Muscle layer of duodenum (tissue), 2 donors: ENCODE results near the gene IGF2BP2.

Source experiments
- H3K27ac ChIP-seq: one replicate; pipeline ENCODE4 v1.7.0; 2013; ENCODE audit warnings: mild to moderate bottlenecking, low read length
- H3K27me3 ChIP-seq: one replicate; pipeline ENCODE4 v1.7.0; 2013; ENCODE audit warnings: low read depth, mild to moderate bottlenecking, control low read depth, low read length
- H3K36me3 ChIP-seq, 2 donors: one replicate each; pipeline ENCODE4 v1.7.0; 2013; ENCODE audit warnings: low read length in 2 of 2, control low read depth in 1 of 2, mild to moderate bottlenecking in 1 of 2; ENCODE audit not compliant: insufficient read depth in 2 of 2, control insufficient read depth in 1 of 2
- H3K4me1 ChIP-seq, 2 donors: one replicate each; pipeline ENCODE4 v1.7.0; 2013; ENCODE audit warnings: low read length in 2 of 2, mild to moderate bottlenecking in 2 of 2, control low read depth in 1 of 2, moderate library complexity in 1 of 2; ENCODE audit not compliant: insufficient read depth in 2 of 2, control insufficient read depth in 1 of 2
- H3K4me3 ChIP-seq, 2 donors: one replicate each; pipeline ENCODE4 v1.7.0; 2013; ENCODE audit warnings: low read length in 2 of 2, low read depth in 1 of 2, mild to moderate bottlenecking in 1 of 2
- H3K9me3 ChIP-seq, 2 donors: one replicate each; pipeline ENCODE4 v1.7.0; 2013; ENCODE audit warnings: low read length in 2 of 2, control low read depth in 1 of 2, mild to moderate bottlenecking in 1 of 2; ENCODE audit not compliant: control insufficient read depth in 1 of 2
- donor health status: healthy.

Gene IGF2BP2

GRCh38 chr3:185744997-185745843, 79.6 kb downstream of the IGF2BP2 start:
- no peak overlapping the region for H3K4me3 ChIP-seq
- no peaks in the 10 kb centered on the region for H3K4me1 ChIP-seq
- no peak overlapping the region for H3K27ac ChIP-seq
- H3K36me3 ChIP-seq: no peaks in the 10 kb centered on the region
- no peaks in the 10 kb centered on the region for H3K9me3 ChIP-seq
- H3K27me3 ChIP-seq: no peaks in the 10 kb centered on the region

- Histone ChIP-seq H3K36me3 (no peaks in the 10 kb centered on the region), H3K4me3 (no peak overlapping the region), H3K27me3 (no peaks in the 10 kb centered on the region), H3K27ac (no peak overlapping the region), H3K9me3 (no peaks in the 10 kb centered on the region), H3K4me1 (no peaks in the 10 kb centered on the region)
These were observed 83.3 kb downstream of the IGF2BP2 start for GRCh38 chr3:185741586-185741985.

- no peaks in the 10 kb centered on the region for H3K4me1 ChIP-seq
- no peak overlapping the region for H3K4me3 ChIP-seq
- no peaks in the 10 kb centered on the region for H3K27me3 ChIP-seq
- no peaks in the 10 kb centered on the region for H3K9me3 ChIP-seq
- no peak overlapping the region for H3K27ac ChIP-seq
- no peaks in the 10 kb centered on the region for H3K36me3 ChIP-seq
These were observed 84.7 kb downstream of the IGF2BP2 start for GRCh38 chr3:185740133-185740532.

- Histone ChIP-seq H3K4me1 (no peaks in the 10 kb centered on the region), H3K27ac (no peak overlapping the region), H3K9me3 (no peaks in the 10 kb centered on the region), H3K27me3 (no peaks in the 10 kb centered on the region), H3K36me3 (no peaks in the 10 kb centered on the region), H3K4me3 (no peak overlapping the region)
These were observed 85.6 kb downstream of the IGF2BP2 start for GRCh38 chr3:185739264-185739701.

- Histone ChIP-seq H3K27me3 (no peaks in the 10 kb centered on the region), H3K9me3 (no peaks in the 10 kb centered on the region), H3K27ac (no peak overlapping the region), H3K4me1 (no peaks in the 10 kb centered on the region), H3K36me3 (no peaks in the 10 kb centered on the region), H3K4me3 (no peak overlapping the region)
These were observed 86.8 kb downstream of the IGF2BP2 start for GRCh38 chr3:185737740-185738680.

GRCh38 chr3:185737020-185737419, 87.8 kb downstream of the IGF2BP2 start:
- Histone ChIP-seq H3K4me3 (no peak overlapping the region), H3K27ac (no peak overlapping the region), H3K4me1 (no peaks in the 10 kb centered on the region), H3K9me3 (no peaks in the 10 kb centered on the region), H3K36me3 (no peaks in the 10 kb centered on the region), H3K27me3 (no peaks in the 10 kb centered on the region)

GRCh38 chr3:185734725-185735096, 90.1 kb downstream of the IGF2BP2 start:
- no peaks in the 10 kb centered on the region for H3K27me3 ChIP-seq
- H3K4me3 ChIP-seq: no peak overlapping the region
- no peaks in the 10 kb centered on the region for H3K9me3 ChIP-seq
- H3K36me3 ChIP-seq: no peaks in the 10 kb centered on the region
- H3K4me1 ChIP-seq: no peaks in the 10 kb centered on the region
- no peak overlapping the region for H3K27ac ChIP-seq

GRCh38 chr3:185733980-185734724, 90.7 kb downstream of the IGF2BP2 start:
- no peaks in the 10 kb centered on the region for H3K36me3 ChIP-seq
- H3K9me3 ChIP-seq: no peaks in the 10 kb centered on the region
- H3K4me1 ChIP-seq: no peaks in the 10 kb centered on the region
- H3K27ac ChIP-seq: no peak overlapping the region
- no peaks in the 10 kb centered on the region for H3K27me3 ChIP-seq
- no peak overlapping the region for H3K4me3 ChIP-seq

GRCh38 chr3:185732782-185733181, 92.1 kb downstream of the IGF2BP2 start:
- no peaks in the 10 kb centered on the region for H3K9me3 ChIP-seq
- H3K36me3 ChIP-seq: no peaks in the 10 kb centered on the region
- H3K27ac ChIP-seq: no peak overlapping the region
- no peaks in the 10 kb centered on the region for H3K27me3 ChIP-seq
- no peak overlapping the region for H3K4me3 ChIP-seq
- no peaks in the 10 kb centered on the region for H3K4me1 ChIP-seq

- Histone ChIP-seq H3K4me3 (no peak overlapping the region), H3K36me3 (no peaks in the 10 kb centered on the region), H3K27ac (no peak overlapping the region)
These were observed 94.3 kb downstream of the IGF2BP2 start for GRCh38 chr3:185730550-185730949.

More at GRCh38 chr3:185730550-185730949, 94.3 kb downstream of the IGF2BP2 start:
- H3K9me3 ChIP-seq: no peaks in the 10 kb centered on the region
- no peaks in the 10 kb centered on the region for H3K27me3 ChIP-seq
- no peaks in the 10 kb centered on the region for H3K4me1 ChIP-seq
